H1 (cell line): Measurements from ENCODE around the gene ABLIM1. TPM values are rescaled to one million over a fixed set of nuclear protein-coding genes. Genes with fewer than 3 reads are reported as not detected.

Experiments
- ATF2 ChIP-seq: IDR thresholded peaks from 2 replicates; pipeline ENCODE4 v1.6.1; 2012; ENCODE audit warnings: low read length, inconsistent platforms
- CBX5 ChIP-seq: fragments of 300-800, 300-1000 bp; sonication (generic); IDR thresholded peaks from 2 replicates; pipeline ENCODE4 v1.7.1; 2016; ENCODE audit warnings: antibody characterized with exemption, low read length, low read depth
- CHD7 ChIP-seq: fragments of 300-600 bp; sonication (generic); IDR thresholded peaks from 2 replicates; pipeline ENCODE4 v1.7.1; 2012; ENCODE audit warnings: low read length, moderate library complexity, mild to moderate bottlenecking, inconsistent platforms; ENCODE audit not compliant: insufficient replicate concordance
- MAFK ChIP-seq: IDR thresholded peaks from 2 replicates; pipeline ENCODE4 v1.6.1; 2012; ENCODE audit warnings: low read depth, mild to moderate bottlenecking, improper control_type of control experiment, low read length
- MAX ChIP-seq: IDR thresholded peaks from 2 replicates; pipeline ENCODE4 v1.6.1; 2012; ENCODE audit warnings: inconsistent platforms
- USF2 ChIP-seq: IDR thresholded peaks from 2 replicates; pipeline ENCODE4 v1.6.1; 2011; ENCODE audit warnings: low read length, improper control_type of control experiment
- polyA plus RNA-seq, 7 experiments: library from polyadenylated mRNA; depleted of rRNA in 3 of 7; stranded (reverse) in 5 of 7; unstranded in 2 of 7; fragments of >200 nt in 5 of 7; fragments of 200-250 nt in 2 of 7; gene quantifications; 1 replicate in 5 of 7; 2 replicates in 1 of 7; 4 replicates in 1 of 7; pipeline versions ENCODE4 v1.2.1 to v1.2.3, GENCODE V29; 2011 to 2013; ENCODE audit warnings: missing spikeins in 2 of 7, mixed read lengths in 2 of 7
- total RNA-seq: library from RNA; stranded (reverse); fragmentation: NEBNext Ultra II Directional; extraction: Animal tissue kit (Norgen Biotek cat#: 25700); gene quantifications from 2 replicates; pipeline ENCODE4 v1.2.1, GENCODE V29; 2021

Gene ABLIM1
- total and polyA plus RNA-seq, 2 of the 8 experiments (the other 6 are each of a cell fraction or from before 2014, with no cell fraction given) = 51.2 to 51.7 TPM

GRCh38 chr10:114669648-114670047 is 11.6 kb upstream of the ABLIM1 start (continued):
- TF ChIP-seq CHD7 (no peak), MAX (no peak), CBX5 (no peak), ATF2 (no peak), USF2 (no peak), MAFK (no peak)
